IPS-15b (cell line): ENCODE results near the gene ARTN.

Source experiments
- H3K27me3 ChIP-seq: one replicate; pipeline ENCODE4 v1.6.1; 2013; ENCODE audit warnings: low read length; ENCODE audit not compliant: control insufficient read depth, insufficient read depth
- H3K36me3 ChIP-seq: one replicate; pipeline ENCODE4 v1.6.1; 2013; ENCODE audit warnings: low read length; ENCODE audit not compliant: control insufficient read depth, insufficient read depth
- H3K4me1 ChIP-seq: one replicate; pipeline ENCODE4 v1.6.1; 2013; ENCODE audit warnings: mild to moderate bottlenecking, low read length; ENCODE audit not compliant: control insufficient read depth, insufficient read depth
- H3K4me3 ChIP-seq: one replicate; pipeline ENCODE4 v1.5.1; 2013; ENCODE audit warnings: low read depth, low read length
- H3K9ac ChIP-seq: one replicate; pipeline ENCODE4 v1.6.1; 2013; ENCODE audit warnings: low read depth, mild to moderate bottlenecking, low read length
- H3K9me3 ChIP-seq: one replicate; pipeline ENCODE4 v1.6.1; 2013; ENCODE audit warnings: mild to moderate bottlenecking, low read length; ENCODE audit not compliant: control insufficient read depth, insufficient read depth

The ARTN gene

DNA sequence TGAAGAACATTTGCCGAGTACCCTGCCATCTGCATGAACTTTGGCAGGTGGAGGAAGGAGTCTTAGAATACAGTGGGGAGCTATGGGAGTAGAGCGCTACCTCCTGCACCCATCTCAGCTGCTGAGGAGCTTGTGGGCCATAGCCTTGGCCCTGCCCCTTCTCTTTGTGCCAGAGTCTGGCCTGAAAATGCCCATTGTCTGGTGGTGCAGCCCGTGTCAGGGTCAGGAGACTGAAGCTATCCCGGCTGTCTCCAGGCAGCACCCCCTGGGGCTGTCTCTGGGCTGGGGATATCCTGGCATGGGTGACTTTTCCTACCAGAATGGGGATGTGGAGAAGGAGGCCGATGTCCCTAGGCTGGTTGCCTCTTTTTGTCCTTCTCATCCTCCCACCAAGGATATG, 20.4 kb downstream of the ARTN start:
- H3K9ac ChIP-seq = no peak overlapping the region
- no peaks in the 10 kb centered on the region for H3K4me1 ChIP-seq
- H3K36me3 ChIP-seq = peaks cover 17% of the 10 kb centered on the region
- no peaks in the 10 kb centered on the region for H3K9me3 ChIP-seq
- H3K27me3 ChIP-seq = no peaks in the 10 kb centered on the region
- no peak overlapping the region for H3K4me3 ChIP-seq

DNA sequence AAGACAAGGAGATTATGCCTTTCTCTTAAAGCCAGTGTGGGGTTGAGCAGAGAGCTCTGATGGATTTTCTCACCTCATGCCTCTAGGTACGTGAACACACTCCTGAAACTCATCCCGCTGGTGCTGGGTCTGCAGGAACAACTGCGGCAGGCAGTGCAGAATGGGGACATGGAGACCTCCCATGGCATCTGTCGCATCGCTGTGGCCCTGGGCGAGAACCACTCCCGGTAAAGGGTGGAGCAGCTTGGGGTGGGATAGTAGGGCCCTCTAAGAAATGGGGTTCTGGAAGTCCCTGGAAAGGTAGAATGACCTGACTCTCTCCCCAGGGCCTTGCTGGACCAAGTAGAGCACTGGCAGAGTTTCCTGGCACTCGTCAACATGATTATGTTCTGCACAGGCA, 22.6 kb downstream of the ARTN start:
- no peaks in the 10 kb centered on the region for H3K9me3 ChIP-seq
- peaks cover 15% of the 10 kb centered on the region for H3K36me3 ChIP-seq
- no peak overlapping the region for H3K4me3 ChIP-seq
- no peaks in the 10 kb centered on the region for H3K27me3 ChIP-seq
- H3K4me1 ChIP-seq = no peaks in the 10 kb centered on the region
- no peak overlapping the region for H3K9ac ChIP-seq

DNA sequence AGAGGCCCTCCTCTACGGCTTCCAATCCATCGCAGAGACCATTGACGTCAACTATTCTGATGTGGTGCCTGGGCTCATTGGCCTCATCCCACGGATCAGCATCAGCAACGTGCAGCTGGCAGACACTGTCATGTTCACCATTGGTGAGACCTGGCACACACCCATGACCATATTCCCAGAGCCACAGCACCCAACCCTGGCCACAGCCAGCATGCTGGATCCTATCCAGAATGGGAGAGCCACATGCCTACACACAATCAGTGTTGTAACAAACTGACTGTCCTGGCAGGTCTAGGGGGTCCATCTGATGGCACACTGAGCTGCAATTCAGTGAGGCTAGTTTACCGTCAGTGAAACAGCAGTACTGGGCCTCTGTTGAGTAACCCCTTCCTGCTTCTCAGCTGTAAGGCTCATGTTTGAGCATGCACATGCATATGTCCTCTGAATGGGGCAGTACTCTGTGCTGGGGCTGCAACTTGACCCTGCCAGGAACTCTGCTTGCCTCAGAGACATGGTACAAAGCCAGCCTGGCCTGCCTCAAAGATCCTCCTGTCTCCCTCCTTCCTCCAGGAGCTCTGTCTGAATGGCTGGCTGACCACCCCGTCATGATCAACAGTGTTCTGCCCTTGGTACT, 23.9 kb downstream of the ARTN start:
- Histone ChIP-seq H3K9me3 (no peaks in the 10 kb centered on the region), H3K36me3 (peaks cover 22% of the 10 kb centered on the region), H3K4me1 (no peaks in the 10 kb centered on the region), H3K4me3 (no peak overlapping the region), H3K9ac (no peak overlapping the region), H3K27me3 (no peaks in the 10 kb centered on the region)

DNA sequence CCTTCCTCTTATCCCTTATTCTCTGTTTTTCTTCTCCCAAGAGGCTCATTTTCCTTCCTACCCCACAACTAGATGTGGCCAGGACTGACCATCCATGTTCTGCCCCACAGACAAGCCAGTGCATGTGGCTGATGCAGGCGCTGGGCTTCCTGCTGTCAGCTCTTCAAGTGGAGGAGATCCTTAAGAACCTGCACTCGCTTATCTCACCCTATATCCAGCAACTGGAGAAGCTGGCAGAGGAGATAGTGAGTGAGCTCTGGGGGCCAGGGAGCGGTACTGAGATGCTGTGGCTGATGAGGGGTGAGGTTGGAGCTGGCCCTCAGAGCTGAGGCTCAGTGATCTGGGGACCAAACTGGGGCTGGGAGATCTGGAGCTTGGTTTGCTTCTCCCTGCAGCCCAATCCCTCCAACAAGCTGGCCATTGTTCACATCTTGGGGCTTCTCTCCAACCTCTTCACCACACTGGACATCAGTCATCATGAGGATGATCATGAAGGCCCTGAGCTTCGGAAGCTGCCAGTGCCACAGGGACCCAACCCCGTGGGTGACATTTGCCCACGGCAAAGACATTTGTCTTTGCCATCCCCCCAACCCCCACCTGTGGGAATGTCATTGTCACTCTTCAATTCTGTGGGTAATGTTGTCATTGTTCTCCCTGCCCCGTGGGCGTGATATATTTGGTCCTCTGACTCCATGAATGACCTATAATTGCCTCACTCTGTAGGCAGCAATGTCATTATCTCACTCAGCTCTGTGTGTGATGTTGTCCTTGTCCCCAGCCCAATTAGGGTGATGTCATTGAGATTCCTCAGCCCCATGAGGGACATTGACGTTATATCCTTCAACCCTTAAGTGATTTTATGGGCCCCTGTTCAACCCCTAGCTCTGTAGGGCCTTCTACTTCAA, 25.0 kb downstream of the ARTN start:
- H3K4me1 ChIP-seq = no peaks in the 10 kb centered on the region
- H3K9ac ChIP-seq = no peak overlapping the region
- H3K27me3 ChIP-seq = no peaks in the 10 kb centered on the region
- peaks cover 22% of the 10 kb centered on the region for H3K36me3 ChIP-seq
- no peaks in the 10 kb centered on the region for H3K9me3 ChIP-seq
- no peak overlapping the region for H3K4me3 ChIP-seq

DNA sequence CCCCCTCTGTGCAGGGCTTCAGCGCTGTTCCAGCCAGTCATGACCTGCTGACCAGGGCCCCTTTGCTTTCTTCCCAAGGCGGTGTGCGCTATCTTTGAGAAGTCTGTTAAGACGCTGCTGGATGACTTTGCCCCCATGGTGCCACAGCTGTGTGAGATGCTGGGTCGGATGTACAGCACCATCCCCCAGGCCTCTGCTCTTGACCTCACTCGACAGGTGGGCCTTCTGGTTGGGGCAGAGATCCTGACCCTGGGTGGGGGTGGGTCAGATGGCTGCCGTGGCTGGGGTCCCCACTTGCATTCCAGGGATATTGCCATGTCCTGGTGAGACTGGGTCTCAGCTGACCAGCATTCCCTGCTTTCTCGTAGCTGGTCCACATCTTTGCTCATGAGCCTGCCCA, 27.2 kb downstream of the ARTN start:
- no peak overlapping the region for H3K9ac ChIP-seq
- no peaks in the 10 kb centered on the region for H3K4me1 ChIP-seq
- no peaks in the 10 kb centered on the region for H3K9me3 ChIP-seq
- peaks cover 22% of the 10 kb centered on the region for H3K36me3 ChIP-seq
- no peaks in the 10 kb centered on the region for H3K27me3 ChIP-seq
- no peak overlapping the region for H3K4me3 ChIP-seq

DNA sequence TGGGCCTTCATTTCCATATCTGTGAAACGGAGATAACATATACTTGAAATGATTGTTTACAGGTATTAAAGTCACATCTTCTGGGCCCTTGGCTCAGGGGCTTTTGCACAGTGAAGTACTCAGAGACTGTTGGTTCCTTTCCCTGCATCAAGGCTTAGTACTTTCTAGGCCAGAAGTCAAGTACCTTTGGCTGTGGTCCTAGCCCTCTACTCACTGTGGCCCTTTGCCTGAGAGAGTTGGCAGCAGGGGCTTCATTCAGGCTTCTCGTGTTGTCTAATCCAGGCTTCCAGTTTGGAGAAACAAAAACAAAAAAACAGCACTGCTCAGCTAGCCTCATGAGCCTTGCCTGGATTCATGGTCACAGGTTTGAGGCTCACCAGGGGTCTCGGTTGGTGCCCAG, 28.1 kb downstream of the ARTN start:
- no peaks in the 10 kb centered on the region for H3K9me3 ChIP-seq
- H3K36me3 ChIP-seq = peaks cover 22% of the 10 kb centered on the region
- no peak overlapping the region for H3K9ac ChIP-seq
- no peaks in the 10 kb centered on the region for H3K27me3 ChIP-seq
- H3K4me3 ChIP-seq = no peak overlapping the region
- no peaks in the 10 kb centered on the region for H3K4me1 ChIP-seq

DNA sequence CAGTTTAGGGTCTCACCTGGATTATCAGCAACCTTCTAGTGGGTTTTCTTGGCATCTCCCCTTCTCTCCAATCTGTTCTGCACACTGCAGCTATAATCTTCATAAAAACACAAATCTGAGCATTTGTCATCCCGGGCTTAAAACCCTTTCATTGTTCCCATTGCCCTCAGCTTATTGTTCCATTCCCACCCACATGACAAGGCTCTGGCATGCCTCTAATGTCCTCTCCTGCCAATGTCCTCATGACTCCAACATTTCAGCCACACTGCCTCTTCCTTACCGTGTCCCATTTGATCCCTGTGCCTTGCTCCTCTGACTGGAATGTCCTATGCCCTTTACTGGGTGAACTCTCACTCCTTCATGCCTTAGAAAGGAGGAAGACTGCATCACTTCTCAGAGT, 28.7 kb downstream of the ARTN start:
- Histone ChIP-seq H3K9ac (no peak overlapping the region), H3K4me3 (no peak overlapping the region), H3K9me3 (no peaks in the 10 kb centered on the region), H3K4me1 (no peaks in the 10 kb centered on the region), H3K27me3 (no peaks in the 10 kb centered on the region), H3K36me3 (peaks cover 17% of the 10 kb centered on the region)

DNA sequence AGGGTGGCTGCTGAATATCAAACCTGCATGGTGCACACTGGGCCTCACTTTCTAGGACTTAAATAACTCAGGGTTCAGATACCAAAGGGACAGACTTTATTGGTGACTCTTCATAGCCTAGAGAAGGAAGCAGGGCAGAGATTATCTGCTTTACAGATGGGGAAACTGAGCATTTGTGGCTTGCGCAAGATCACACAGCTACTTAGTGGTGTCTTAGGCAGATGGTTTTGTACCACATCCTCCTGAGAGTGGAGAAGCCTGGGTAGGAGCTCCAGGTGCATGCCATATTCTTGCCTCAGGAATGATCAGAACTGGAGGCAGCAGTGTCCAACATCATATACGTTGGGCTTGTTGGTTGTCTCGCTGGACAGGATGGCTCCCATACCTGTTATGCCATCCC, 29.4 kb downstream of the ARTN start:
- H3K4me3 ChIP-seq = no peak overlapping the region
- no peaks in the 10 kb centered on the region for H3K4me1 ChIP-seq
- no peaks in the 10 kb centered on the region for H3K27me3 ChIP-seq
- peaks cover 10% of the 10 kb centered on the region for H3K36me3 ChIP-seq
- H3K9me3 ChIP-seq = no peaks in the 10 kb centered on the region
- no peak overlapping the region for H3K9ac ChIP-seq

DNA sequence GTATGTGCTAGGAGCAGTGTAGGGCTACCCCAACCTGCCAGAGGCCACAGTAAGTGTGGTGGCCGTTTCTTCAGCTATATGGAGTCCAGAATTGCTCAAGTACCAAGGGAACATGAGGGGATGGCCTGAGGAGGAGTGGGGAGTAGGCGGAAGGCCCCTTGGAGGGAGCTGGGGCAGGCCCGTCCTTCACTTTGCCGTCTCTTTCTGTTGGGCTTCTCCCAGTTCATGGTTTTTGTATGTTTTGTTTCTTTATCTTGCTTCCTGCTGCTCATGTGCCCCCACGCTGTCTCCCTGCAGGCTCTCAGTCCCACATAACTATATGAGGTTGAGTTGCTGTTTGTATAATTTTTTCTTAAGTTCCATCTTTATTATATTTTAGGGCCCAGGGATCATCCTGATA, 30.3 kb downstream of the ARTN start:
- Histone ChIP-seq H3K36me3 (peaks cover 9% of the 10 kb centered on the region), H3K4me3 (no peak overlapping the region), H3K9ac (no peak overlapping the region), H3K4me1 (no peaks in the 10 kb centered on the region), H3K9me3 (no peaks in the 10 kb centered on the region), H3K27me3 (no peaks in the 10 kb centered on the region)

DNA sequence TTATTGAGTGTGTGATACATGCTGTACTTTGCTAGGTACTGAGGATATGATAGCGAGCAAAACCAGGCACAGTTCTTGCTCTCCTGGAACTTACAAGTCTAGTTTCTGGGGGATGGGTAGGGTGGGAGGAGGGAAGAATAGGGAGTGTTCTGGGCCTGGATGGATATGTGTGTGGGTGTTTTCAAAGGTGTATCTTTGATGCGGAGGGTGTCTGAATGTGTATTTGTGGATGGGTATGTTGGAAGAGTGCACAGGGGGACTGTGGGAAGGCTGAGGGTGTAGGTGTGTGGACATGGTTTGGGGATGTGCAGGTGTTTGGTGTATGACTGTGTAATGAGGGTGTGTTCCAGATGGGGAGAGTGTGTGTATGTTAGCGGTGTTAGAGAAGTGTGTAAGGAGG, 31.7 kb downstream of the ARTN start:
- Histone ChIP-seq H3K9ac (no peak overlapping the region), H3K36me3 (peaks cover 9% of the 10 kb centered on the region), H3K4me1 (no peaks in the 10 kb centered on the region), H3K4me3 (no peak overlapping the region), H3K27me3 (no peaks in the 10 kb centered on the region), H3K9me3 (no peaks in the 10 kb centered on the region)

DNA sequence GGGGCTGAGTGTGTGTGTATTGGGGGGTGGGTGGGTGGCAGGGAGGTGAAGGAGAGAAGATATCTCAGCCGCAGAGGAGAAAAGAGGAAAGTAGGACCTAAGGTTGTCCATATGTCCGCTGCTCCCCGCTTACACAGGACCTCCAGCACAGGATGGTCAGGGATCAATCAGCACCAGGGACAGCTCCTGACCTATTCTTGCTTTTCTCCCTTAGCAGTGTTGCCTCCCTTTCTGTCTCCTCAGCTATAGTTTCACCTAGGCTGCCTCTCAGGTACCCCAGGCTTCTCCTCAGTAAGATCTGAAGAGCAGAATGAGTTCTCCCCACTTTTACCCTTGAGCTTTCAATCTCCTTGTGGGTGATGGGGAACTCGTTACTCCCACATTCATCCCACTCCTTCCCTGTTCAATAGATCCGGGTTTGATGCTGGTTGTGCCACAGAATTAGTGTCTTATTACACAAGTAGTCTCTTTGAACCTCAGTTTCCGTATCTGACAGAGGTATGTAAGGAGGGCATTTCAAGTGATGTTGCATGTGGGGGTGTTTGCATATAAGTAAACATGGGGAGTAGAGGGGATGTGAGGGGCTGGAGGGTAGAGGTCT, 34.8 kb downstream of the ARTN start:
- Histone ChIP-seq H3K9me3 (no peaks in the 10 kb centered on the region), H3K4me1 (no peaks in the 10 kb centered on the region), H3K36me3 (peaks cover 15% of the 10 kb centered on the region), H3K27me3 (no peaks in the 10 kb centered on the region), H3K9ac (no peak overlapping the region), H3K4me3 (no peak overlapping the region)

DNA sequence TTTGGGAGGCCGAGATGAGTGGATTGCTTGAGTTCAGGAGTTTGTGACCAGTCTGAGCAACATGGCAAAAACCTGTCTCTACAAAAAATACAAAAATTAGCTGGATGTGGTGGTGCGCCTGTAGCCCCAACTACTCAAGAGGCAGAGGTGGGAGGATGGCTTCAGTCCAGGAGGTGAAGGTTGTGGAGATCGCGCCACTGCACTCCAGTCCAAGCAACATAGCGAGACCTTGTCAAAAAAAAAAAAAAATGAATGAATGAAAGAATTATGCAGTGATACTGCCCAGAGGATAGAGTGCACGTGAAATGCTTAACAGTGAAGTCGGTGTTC, 35.8 kb downstream of the ARTN start:
- H3K27me3 ChIP-seq = no peaks in the 10 kb centered on the region
- peak overlapping the region; percentile 48 for H3K4me3 ChIP-seq
- H3K9ac ChIP-seq = no peak overlapping the region
- H3K36me3 ChIP-seq = peaks cover 15% of the 10 kb centered on the region
- H3K4me1 ChIP-seq = peaks cover 3% of the 10 kb centered on the region
- H3K9me3 ChIP-seq = no peaks in the 10 kb centered on the region
